GM23338 (cell line): ENCODE measurements around the gene TSBP1.

Experiments
- CREB1 ChIP-seq: fragments of 250-450 bp; sonication (Bioruptor Pico); IDR thresholded peaks from 2 replicates; pipeline ENCODE4 v1.5.0; 2020; ENCODE audit warnings: low read depth, mild to moderate bottlenecking, moderate library complexity
- EZH2 ChIP-seq: fragments of 200-600 bp; sonication (generic); IDR thresholded peaks from one replicate; pipeline ENCODE4 v1.8.0; 2017; ENCODE audit warnings: antibody characterized with exemption, mild to moderate bottlenecking, low read depth; ENCODE audit not compliant: unreplicated experiment
- EZH2phosphoT487 ChIP-seq: fragments of 200-600 bp; sonication (generic); IDR thresholded peaks from one replicate; pipeline ENCODE4 v1.8.1; 2018; ENCODE audit warnings: antibody characterized with exemption; ENCODE audit not compliant: unreplicated experiment
- JUNB ChIP-seq: IDR thresholded peaks from one replicate; pipeline ENCODE4 v1.6.1; 2016; ENCODE audit warnings: antibody characterized with exemption; ENCODE audit not compliant: unreplicated experiment
- NANOG ChIP-seq: IDR thresholded peaks from 2 replicates; pipeline ENCODE4 v1.6.1; 2016; ENCODE audit warnings: antibody characterized with exemption, borderline replicate concordance
- POLR2AphosphoS5 ChIP-seq: IDR thresholded peaks from 2 replicates; pipeline ENCODE4 v1.6.1; 2016; ENCODE audit warnings: antibody characterized with exemption, low read depth
- STAT1 ChIP-seq: IDR thresholded peaks from one replicate; pipeline ENCODE4 v1.6.1; 2016; ENCODE audit warnings: antibody characterized with exemption; ENCODE audit not compliant: unreplicated experiment
- ZNF114 ChIP-seq: fragments of 250-450 bp; sonication (Bioruptor Pico); IDR thresholded peaks from 2 replicates; pipeline ENCODE4 v1.5.0; 2020; ENCODE audit warnings: mild to moderate bottlenecking, moderate library complexity
- ZNF331 ChIP-seq: fragments of 250-450 bp; sonication (Bioruptor Pico); IDR thresholded peaks from 2 replicates; pipeline ENCODE4 v1.5.0; 2020; ENCODE audit warnings: low read depth, mild to moderate bottlenecking, moderate library complexity
- TF ChIP-seq, protein P1 (sequence below), 2 experiments: fragments of 200-600 bp in 1 of 2; sonication (generic) in 1 of 2; conservative IDR thresholded peaks; 2 replicates each; pipeline versions ENCODE4 v1.5.1 to v1.6.1; 2016 to 2017; ENCODE audit warnings: antibody characterized with exemption in 2 of 2, low read depth in 2 of 2, mild to moderate bottlenecking in 2 of 2, moderate library complexity in 1 of 2
- TF ChIP-seq, protein P2 (sequence below): IDR thresholded peaks from 2 replicates; pipeline ENCODE4 v1.6.1; 2016; ENCODE audit warnings: antibody characterized with exemption
- TF ChIP-seq, protein P3 (sequence below): IDR thresholded peaks from one replicate; pipeline ENCODE4 v1.6.1; 2018; ENCODE audit warnings: antibody characterized with exemption; ENCODE audit not compliant: unreplicated experiment
- TF ChIP-seq, protein P4 (sequence below): fragments of 250-450 bp; sonication (Bioruptor Pico); IDR thresholded peaks from 2 replicates; pipeline ENCODE4 v1.5.0; 2020; ENCODE audit warnings: mild to moderate bottlenecking, moderate library complexity

DNA sequence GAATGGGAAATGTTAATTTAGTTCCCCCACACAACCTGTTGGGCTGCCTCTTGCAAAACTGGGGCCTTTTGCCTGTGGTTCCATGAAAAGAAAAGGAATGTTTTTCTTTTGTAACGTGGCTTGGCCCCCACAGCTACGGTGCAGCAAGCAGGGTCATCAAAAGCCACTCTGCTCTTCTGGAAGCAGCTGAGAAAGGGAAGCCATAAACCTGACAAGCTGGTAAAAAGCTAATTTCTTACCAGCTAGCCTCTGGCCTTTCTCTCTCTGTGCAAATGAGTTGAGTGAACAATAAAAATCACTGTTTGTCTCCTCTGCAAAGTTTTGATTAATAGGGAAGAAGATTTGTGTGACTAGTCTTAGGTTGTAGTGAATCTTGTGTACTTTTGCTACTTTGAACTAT lies 124.3 kb downstream of the TSBP1 start:
- TF ChIP-seq, protein P1, sequence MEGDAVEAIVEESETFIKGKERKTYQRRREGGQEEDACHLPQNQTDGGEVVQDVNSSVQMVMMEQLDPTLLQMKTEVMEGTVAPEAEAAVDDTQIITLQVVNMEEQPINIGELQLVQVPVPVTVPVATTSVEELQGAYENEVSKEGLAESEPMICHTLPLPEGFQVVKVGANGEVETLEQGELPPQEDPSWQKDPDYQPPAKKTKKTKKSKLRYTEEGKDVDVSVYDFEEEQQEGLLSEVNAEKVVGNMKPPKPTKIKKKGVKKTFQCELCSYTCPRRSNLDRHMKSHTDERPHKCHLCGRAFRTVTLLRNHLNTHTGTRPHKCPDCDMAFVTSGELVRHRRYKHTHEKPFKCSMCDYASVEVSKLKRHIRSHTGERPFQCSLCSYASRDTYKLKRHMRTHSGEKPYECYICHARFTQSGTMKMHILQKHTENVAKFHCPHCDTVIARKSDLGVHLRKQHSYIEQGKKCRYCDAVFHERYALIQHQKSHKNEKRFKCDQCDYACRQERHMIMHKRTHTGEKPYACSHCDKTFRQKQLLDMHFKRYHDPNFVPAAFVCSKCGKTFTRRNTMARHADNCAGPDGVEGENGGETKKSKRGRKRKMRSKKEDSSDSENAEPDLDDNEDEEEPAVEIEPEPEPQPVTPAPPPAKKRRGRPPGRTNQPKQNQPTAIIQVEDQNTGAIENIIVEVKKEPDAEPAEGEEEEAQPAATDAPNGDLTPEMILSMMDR (conservative IDR thresholded peaks at IDR 0.05; ENCODE audit: low read depth in 2 of 2): no peak
- TF ChIP-seq POLR2AphosphoS5 (no peak), EZH2 (no peak), EZH2phosphoT487 (no peak), JUNB (no peak), CREB1 (CRISPR knock-in tag) (no peak), ZNF114 (CRISPR knock-in tag) (no peak), NANOG (no peak), ZNF331 (no peak), STAT1 (no peak)
- TF ChIP-seq, protein P2, sequence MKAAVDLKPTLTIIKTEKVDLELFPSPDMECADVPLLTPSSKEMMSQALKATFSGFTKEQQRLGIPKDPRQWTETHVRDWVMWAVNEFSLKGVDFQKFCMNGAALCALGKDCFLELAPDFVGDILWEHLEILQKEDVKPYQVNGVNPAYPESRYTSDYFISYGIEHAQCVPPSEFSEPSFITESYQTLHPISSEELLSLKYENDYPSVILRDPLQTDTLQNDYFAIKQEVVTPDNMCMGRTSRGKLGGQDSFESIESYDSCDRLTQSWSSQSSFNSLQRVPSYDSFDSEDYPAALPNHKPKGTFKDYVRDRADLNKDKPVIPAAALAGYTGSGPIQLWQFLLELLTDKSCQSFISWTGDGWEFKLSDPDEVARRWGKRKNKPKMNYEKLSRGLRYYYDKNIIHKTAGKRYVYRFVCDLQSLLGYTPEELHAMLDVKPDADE: no peak
- TF ChIP-seq, protein P3, sequence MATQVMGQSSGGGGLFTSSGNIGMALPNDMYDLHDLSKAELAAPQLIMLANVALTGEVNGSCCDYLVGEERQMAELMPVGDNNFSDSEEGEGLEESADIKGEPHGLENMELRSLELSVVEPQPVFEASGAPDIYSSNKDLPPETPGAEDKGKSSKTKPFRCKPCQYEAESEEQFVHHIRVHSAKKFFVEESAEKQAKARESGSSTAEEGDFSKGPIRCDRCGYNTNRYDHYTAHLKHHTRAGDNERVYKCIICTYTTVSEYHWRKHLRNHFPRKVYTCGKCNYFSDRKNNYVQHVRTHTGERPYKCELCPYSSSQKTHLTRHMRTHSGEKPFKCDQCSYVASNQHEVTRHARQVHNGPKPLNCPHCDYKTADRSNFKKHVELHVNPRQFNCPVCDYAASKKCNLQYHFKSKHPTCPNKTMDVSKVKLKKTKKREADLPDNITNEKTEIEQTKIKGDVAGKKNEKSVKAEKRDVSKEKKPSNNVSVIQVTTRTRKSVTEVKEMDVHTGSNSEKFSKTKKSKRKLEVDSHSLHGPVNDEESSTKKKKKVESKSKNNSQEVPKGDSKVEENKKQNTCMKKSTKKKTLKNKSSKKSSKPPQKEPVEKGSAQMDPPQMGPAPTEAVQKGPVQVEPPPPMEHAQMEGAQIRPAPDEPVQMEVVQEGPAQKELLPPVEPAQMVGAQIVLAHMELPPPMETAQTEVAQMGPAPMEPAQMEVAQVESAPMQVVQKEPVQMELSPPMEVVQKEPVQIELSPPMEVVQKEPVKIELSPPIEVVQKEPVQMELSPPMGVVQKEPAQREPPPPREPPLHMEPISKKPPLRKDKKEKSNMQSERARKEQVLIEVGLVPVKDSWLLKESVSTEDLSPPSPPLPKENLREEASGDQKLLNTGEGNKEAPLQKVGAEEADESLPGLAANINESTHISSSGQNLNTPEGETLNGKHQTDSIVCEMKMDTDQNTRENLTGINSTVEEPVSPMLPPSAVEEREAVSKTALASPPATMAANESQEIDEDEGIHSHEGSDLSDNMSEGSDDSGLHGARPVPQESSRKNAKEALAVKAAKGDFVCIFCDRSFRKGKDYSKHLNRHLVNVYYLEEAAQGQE: no peak
- TF ChIP-seq, protein P4, sequence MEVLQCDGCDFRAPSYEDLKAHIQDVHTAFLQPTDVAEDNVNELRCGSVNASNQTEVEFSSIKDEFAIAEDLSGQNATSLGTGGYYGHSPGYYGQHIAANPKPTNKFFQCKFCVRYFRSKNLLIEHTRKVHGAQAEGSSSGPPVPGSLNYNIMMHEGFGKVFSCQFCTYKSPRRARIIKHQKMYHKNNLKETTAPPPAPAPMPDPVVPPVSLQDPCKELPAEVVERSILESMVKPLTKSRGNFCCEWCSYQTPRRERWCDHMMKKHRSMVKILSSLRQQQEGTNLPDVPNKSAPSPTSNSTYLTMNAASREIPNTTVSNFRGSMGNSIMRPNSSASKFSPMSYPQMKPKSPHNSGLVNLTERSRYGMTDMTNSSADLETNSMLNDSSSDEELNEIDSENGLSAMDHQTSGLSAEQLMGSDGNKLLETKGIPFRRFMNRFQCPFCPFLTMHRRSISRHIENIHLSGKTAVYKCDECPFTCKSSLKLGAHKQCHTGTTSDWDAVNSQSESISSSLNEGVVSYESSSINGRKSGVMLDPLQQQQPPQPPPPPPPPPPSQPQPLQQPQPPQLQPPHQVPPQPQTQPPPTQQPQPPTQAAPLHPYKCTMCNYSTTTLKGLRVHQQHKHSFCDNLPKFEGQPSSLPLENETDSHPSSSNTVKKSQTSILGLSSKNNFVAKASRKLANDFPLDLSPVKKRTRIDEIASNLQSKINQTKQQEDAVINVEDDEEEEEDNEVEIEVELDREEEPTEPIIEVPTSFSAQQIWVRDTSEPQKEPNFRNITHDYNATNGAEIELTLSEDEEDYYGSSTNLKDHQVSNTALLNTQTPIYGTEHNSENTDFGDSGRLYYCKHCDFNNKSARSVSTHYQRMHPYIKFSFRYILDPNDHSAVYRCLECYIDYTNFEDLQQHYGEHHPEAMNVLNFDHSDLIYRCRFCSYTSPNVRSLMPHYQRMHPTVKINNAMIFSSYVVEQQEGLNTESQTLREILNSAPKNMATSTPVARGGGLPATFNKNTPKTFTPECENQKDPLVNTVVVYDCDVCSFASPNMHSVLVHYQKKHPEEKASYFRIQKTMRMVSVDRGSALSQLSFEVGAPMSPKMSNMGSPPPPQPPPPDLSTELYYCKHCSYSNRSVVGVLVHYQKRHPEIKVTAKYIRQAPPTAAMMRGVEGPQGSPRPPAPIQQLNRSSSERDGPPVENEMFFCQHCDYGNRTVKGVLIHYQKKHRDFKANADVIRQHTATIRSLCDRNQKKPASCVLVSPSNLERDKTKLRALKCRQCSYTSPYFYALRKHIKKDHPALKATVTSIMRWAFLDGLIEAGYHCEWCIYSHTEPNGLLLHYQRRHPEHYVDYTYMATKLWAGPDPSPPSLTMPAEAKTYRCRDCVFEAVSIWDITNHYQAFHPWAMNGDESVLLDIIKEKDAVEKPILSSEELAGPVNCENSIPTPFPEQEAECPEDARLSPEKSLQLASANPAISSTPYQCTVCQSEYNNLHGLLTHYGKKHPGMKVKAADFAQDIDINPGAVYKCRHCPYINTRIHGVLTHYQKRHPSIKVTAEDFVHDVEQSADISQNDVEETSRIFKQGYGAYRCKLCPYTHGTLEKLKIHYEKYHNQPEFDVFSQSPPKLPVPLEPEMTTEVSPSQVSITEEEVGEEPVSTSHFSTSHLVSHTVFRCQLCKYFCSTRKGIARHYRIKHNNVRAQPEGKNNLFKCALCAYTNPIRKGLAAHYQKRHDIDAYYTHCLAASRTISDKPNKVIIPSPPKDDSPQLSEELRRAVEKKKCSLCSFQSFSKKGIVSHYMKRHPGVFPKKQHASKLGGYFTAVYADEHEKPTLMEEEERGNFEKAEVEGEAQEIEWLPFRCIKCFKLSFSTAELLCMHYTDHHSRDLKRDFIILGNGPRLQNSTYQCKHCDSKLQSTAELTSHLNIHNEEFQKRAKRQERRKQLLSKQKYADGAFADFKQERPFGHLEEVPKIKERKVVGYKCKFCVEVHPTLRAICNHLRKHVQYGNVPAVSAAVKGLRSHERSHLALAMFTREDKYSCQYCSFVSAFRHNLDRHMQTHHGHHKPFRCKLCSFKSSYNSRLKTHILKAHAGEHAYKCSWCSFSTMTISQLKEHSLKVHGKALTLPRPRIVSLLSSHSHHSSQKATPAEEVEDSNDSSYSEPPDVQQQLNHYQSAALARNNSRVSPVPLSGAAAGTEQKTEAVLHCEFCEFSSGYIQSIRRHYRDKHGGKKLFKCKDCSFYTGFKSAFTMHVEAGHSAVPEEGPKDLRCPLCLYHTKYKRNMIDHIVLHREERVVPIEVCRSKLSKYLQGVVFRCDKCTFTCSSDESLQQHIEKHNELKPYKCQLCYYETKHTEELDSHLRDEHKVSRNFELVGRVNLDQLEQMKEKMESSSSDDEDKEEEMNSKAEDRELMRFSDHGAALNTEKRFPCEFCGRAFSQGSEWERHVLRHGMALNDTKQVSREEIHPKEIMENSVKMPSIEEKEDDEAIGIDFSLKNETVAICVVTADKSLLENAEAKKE (CRISPR knock-in tag): no peak
